ENCODE results near the gene MYCBP2.
"Not testable (repeated sequence)": the region's sequence is repeated elsewhere in the genome, so short reads cannot be mapped to it uniquely, and the experiment has no call there.

The MYCBP2 gene

DNA sequence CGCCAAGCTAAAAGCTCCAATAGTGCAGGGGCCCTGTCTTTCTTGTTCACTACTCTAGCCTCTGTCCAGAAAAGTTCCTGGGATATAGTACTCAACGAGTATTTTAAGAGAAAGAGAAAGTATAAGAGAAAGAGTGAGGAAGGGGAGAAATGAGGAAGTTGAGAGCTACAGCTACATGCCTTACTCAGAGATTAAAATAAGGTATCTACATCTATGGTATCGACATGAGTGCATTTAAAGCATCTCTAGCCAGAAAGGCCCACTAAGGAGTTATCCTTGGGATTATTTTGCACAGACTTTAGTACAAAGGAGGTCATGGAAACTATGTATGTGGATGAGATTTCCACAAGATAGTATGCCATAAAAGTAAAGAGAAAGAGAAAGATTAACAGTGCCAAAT lies 28.5 kb downstream of the MYCBP2 start:
- no peak for DNase-seq

GRCh38 chr13:77291774-77292173 lies 35.1 kb downstream of the MYCBP2 start:
- no peak for DNase-seq

DNA sequence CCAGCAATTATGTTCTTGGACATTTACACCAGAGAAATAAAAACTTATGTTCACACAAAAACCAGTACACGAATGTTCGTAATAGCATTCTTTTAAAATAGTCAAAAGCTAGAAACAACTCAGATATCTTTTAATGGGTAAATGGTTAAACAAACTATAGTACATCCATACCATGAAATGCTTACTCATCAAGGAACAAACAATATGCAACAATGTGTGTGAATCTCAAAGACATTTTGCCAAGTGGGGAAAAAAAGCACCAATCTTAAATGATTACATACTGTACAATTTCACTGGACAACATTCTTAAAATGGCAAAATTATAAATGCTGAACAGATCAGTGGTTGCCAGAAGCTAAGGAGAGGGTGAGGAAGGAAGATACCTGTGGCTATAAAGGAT lies 36.6 kb downstream of the MYCBP2 start:
- DNase-seq: no peak

DNA sequence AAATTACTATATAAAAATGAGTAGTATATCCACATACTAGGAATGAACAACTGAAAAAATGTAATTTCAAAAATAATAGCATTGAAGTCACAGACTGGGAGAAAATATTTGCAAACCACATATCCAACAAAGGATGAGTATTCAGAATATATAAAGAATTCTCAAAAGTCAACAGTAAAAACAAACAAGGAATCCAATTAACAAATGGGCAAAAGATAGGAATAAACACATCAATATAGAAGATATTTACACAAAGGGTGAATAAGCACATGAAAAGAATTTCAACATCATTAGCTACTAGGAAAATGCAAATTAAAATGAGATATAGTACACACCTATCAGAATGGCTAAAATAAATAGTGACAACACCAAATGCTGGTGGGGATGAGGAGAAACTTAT lies 37.0 kb downstream of the MYCBP2 start:
- no peak for DNase-seq

- not testable (repeated sequence) for DNase-seq
These were observed 41.3 kb downstream of the MYCBP2 start for GRCh38 chr13:77285632-77286031.

DNA sequence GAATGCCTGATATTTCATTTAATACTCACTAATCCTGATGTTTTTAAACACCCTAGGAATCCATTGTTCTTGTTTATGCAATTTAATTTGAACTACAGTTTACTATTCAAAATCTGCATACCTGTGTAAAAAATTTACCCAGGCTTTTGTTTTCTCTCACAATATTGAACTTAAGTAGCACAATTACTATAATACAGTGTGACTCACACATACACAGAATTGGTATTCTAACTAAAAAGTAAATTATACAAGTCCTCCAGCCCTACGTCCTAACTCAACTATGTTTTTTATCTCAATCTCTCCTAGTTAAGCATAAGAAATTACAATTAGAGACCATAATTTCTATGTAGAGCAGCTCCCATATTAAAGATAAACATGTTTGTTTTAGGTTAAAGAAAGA lies 41.8 kb downstream of the MYCBP2 start:
- DNase-seq: no peak

DNA sequence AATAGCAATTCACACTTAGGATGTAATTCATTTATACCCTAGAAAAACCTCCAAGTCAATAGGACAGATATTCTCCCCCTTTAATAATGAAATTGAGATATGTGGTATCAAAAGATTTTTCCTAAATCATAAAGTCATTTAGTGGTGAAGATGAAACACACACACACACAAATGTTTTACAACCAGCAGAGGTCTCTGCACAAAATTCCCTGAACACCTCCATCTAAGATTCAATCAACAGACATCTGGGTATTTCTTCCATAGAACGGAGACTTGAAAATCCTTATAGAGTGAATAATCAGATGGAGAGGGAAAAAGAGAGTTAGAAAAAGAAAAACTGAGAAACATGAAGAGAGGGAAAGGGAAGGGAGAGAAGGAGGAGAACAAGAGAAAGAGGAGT lies 52.8 kb downstream of the MYCBP2 start:
- no peak for DNase-seq

DNA sequence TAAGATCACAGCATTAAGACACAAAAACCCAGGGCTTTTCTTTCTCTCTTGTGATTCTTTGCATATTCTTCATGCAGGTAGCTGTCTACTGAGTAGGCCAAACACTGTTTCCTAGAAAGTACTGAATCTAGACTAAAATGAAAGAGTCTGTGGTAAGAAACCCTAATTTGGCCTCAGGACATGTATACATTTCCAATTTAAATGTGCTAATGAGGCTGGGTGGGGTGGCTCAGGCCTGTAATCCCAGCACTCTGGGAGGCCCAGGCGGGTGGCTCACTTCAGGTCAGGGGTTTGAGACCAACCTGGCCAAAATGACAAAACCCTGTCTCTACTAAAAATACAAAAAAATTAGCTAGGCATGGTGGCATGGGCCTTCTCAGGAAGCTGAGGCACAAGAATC lies 57.8 kb downstream of the MYCBP2 start:
- no peak for DNase-seq

- no peak for DNase-seq
These were observed 59.5 kb downstream of the MYCBP2 start for GRCh38 chr13:77267362-77267761.

- DNase-seq: no peak
These were observed 61.6 kb downstream of the MYCBP2 start for GRCh38 chr13:77265336-77265735.

DNA sequence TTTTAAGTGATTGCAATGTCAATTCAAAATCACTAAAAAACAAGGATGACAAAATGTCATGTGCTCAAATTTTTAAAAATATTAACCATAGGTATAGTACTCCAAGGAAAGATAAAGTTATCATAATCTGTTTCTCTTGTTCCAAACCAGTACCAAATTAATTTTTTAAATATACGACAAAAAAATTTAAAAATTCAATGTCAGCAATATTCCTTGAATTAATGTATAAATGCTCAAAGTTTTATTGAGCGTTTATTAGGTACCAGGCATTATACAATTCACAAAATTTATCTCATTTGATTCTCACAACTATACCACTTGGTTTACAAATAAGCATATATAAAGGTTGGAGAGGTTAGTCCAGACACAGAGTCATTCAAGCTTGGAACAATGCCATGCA lies 64.7 kb downstream of the MYCBP2 start:
- no peak for DNase-seq

DNA sequence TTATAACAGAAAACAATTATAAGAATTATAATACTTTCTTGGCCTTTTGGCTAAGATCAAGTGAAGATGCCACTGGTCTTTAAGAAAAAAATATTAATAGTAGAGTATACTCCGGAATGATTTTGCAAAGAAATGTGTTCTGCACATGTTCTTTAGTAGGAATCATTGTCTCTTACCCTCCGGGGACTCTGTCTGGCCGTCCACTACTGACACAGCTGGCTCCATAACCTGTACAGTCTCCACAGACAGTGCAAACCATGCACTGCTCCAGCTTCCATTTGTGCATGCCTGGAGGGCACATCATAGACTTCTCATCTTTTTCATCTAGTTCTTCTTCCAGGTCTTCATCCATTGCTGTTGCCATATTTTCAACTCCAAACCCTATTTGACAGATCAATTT lies 75.9 kb downstream of the MYCBP2 start:
- DNase-seq: no peak

- not testable (repeated sequence) for DNase-seq
These were observed 81.7 kb downstream of the MYCBP2 start for GRCh38 chr13:77245224-77245623.

DNA sequence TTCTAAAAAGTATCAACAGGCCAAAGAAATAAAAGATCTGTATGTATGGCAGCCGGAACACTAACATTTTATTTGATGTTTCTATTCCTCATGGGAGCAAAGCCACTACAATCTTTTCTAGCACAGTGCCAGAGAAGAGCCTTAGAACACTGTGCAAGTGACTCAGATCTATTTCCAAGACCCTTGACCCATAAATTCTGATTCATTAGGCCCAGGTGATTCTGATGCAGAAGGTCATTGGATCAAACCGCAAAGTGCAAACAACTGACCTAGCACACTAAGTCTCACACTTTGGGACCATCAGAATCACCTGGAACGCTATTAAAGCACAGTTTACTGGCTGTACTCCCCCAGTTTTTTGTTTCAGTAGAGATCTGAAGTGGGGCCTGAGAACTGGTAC lies 87.6 kb downstream of the MYCBP2 start:
- DNase-seq: no peak

- DNase-seq: no peak
These were observed 91.4 kb downstream of the MYCBP2 start for GRCh38 chr13:77235456-77236022.

- DNase-seq: no peak
These were observed 93.7 kb downstream of the MYCBP2 start for GRCh38 chr13:77233159-77233558.

GRCh38 chr13:77230560-77230959 lies 96.3 kb downstream of the MYCBP2 start:
- no peak for DNase-seq

GRCh38 chr13:77225946-77226345 lies 100.9 kb downstream of the MYCBP2 start:
- no peak for DNase-seq

DNA sequence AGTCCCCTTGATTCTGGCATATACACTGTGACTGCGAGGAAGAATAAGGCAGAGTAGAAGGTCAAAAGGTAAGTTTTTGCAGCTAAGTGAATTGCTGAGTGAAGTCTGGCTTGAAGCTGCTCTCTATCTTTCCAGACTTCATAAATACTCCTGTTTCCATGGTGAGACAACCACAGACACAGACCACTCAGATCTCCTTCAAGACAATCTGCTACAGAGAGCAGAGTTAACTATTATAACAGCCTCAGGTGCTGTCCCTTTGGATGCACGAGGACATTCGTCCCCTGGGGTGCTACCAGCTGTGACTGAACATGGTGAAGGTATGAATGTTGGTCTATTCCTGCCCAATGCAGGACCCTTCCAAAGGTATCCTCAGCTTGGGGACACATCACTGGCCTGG lies 104.0 kb downstream of the MYCBP2 start:
- no peak for DNase-seq

DNA sequence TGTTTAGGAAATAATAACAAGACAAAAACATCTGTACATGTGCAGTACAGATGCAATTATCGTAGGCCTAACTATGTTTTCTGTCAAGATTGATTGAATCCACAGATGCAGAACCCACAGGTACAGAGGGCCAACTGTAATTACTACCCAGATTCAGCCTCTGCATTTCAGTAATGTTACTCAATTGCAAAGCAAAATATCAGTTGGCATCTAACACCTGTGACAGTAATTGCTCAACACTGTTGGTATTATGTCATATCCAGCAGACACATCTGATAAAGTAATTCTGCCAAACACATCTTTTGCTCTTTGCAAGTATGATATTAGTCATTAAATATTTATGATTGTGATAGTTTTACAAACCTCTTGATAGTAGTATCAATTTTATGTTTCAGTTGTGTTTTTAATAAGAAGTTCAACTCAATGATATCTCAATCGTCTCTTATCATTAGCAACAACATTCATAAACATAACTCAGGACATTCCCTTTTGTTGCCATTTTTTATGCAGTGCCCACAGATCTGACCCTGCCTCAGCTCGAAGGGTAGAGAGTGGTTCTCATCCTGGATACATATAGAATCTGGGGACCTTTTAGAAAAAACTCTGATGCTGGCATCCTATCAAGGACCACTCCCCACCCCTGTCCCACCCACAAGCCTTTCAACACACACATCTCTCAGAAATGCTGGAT lies 104.7 kb downstream of the MYCBP2 start:
- no peak for DNase-seq

GRCh38 chr13:77219401-77219800 lies 107.5 kb downstream of the MYCBP2 start:
- peak; percentile 15 for DNase-seq

DNA sequence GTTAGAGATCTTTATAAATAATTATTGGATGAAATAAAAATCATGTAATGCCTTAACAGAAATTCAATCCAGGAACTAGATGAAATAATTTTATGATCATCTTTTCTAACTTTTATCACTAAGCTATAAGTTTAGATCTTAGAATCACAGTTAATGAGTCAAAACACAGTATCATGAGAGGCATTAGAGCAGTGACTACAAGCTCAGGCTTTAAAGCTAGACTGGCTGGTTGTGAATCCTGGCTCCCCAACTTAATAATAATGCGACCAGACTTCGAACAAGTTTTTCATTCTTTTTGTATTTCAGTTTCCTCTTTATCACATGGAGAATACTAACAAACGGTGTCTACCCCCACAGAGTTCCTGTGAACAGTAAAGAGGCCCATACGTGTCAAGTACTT lies 108.6 kb downstream of the MYCBP2 start:
- DNase-seq: no peak

- no peak for DNase-seq
These were observed 111.4 kb downstream of the MYCBP2 start for GRCh38 chr13:77215543-77215942.

DNA sequence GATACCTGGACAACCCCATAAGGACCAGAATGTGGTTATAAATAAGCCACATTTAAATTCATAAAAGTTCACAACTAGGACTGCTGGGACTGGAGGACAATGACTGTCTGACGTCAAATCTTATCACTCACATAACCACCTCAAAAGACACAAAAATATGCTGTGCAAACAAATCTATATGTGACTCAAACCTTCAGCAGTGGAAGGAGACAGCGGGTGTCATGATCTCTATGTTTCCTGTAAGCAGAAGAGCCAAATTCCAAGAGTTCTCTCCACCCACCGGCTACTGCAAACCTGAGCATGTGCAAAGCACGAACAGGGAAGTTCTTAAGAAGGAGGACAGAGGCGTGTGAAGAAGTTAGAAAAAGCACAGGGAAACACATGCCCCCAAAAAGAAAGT lies 113.2 kb downstream of the MYCBP2 start:
- DNase-seq: no peak

- peak; percentile 47 for DNase-seq
These were observed 119.0 kb downstream of the MYCBP2 start for GRCh38 chr13:77207943-77208342.
